T47D (cell line): ENCODE data around the gene KCNG2.
A peak's percentile ranks its signal among the peaks of the same experiment; 100 is the strongest.

ENCODE experiments used
- DNase-seq, 2 experiments: peaks; one replicate each; pipeline versions ENCODE4 v3.0.0 to v3.0.0-alpha.2; 2011 to 2012; ENCODE audit warnings: low read depth in 1 of 2, low spot score in 1 of 2
- JUND ChIP-seq: IDR thresholded peaks from 2 replicates; pipeline ENCODE4 v1.6.1; 2012; ENCODE audit warnings: low read depth
- in situ Hi-C: cut with HindIII; loops from 2 replicates; pipeline ENCODE4 v1.10.0; 2016; ENCODE audit warnings: low sequenced_read_pairs, low pct_unique_long_range_greater_than_20kb

KCNG2 gene

DNA sequence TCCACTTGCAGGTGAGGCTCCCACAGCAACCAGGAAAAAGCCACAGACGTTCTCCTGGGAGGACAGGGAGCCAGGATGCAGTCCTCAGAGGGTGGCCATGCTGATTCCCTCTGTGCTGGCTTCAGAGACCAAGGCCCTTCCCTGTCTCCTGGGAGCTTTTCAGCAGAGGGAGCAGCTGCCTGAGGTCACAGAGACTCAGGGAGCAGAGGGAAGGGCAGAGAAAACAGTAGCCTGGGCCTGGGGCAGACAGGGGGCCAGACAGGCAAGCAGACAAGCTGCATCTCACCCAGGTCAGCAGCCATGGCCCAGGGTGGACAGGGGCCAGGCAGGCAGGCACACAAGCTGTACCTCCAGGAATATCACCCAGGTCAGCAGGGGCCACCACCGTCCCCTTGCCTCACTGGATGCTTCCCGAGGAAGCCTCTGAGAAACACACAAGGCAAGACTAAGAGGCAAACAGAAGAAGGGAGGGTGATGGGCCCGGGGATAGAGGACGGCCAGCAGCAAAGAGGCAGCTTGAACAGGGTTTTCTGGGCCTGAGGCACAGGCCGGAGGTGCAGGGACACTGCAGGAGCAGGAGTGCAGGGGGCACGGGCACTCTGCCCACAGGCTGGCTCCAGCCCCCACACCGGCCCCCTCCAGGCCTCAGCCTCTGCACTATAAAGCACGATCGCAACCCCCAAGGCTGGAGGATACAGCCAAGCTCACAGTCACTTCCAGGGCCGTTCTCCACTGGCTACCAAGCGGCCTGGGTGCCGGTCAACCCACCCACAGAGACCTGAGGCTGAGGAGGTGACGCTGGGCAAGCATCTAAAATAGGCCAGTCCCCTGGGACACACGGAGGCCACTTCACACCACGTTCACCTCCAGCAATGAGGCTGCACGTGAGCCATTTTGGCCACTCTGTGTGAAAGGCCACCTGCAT, 147.6 kb downstream of the KCNG2 start:
- in situ Hi-C loops = no loop called here
- no peak for TF ChIP-seq JUND
- DNase-seq = no peak

GRCh38 chr18:79947054-79947755, 149.5 kb downstream of the KCNG2 start:
- no peak for TF ChIP-seq JUND
- DNase-seq = peak; percentile 42 to 84
- in situ Hi-C loops = no loop called here

- no peak for DNase-seq
- in situ Hi-C loops = no loop called here
- no peak for TF ChIP-seq JUND
Observed at GRCh38 chr18:79947881-79948610, 150.3 kb downstream of the KCNG2 start.

DNA sequence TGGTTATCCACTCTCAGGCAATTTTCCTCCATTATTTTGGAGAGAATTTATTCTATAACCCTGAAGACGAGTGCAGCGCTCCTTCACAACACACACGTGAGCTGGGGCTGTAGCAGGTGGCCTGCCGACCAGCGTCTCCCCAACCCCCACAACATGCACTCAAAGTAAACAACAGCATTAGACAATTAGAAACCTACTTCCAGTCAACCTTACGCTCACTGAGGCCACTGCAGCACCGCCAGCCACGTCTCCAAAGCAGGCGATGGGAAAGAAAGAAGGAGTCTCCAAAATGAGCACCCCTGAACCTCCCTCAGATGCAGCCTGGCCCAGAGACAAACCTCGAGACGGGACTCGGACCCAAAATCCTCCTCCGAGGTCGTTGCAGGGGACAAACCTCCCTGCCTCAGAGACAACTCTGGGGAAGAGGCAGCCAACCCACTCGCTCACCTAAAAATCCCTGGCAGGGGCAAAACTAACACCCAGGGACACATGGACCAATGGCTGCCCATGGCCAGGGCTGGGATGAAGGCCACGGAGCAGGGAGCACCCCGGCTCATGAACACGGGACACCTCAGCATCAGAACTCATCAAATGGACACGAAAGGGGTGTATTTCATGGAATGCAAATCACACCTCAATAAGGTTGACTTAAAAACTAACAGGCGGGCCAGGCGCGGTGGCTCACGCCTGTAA, 151.1 kb downstream of the KCNG2 start:
- in situ Hi-C loops = no loop called here
- TF ChIP-seq JUND = no peak

More for the DNA sequence above, 151.1 kb downstream of the KCNG2 start:
- DNase-seq = no peak
